ENCODE data around the gene TNFAIP8L3. TPM values are rescaled to one million over a fixed set of nuclear protein-coding genes. Genes with fewer than 3 reads are reported as not detected.
"Not testable (repeated sequence)": the region's sequence is repeated elsewhere in the genome, so short reads cannot be mapped to it uniquely, and the experiment has no call there.

Gene TNFAIP8L3
- total RNA-seq (2014; rRNA removed; shearing (Covaris generic)): 0.28 and 0.41 TPM in 2 replicates

GRCh38 chr15:51094606-51095569, at the start of gene TNFAIP8L3:
TSS of gene TNFAIP8L3 (minus strand) at chr15:51094906. CDS start at chr15:51094595, 311 bp downstream.
- Histone ChIP-seq H3K27me3 (ENCODE audit: control insufficient read depth, insufficient read depth, low read length) (peaks cover 63% of the 10 kb centered on the region), H3K4me3 (ENCODE audit: insufficient read depth, low read depth, low read length) (peak within 1 kb of the TSS; percentile 60), H3K36me3 (replicated peaks; ENCODE audit: control insufficient read depth, insufficient read depth, low read length) (no peaks in the 10 kb centered on the region)
- DNase-seq: peak; percentile 88

GRCh38 chr15:51144021-51144532, 49.4 kb upstream of the TNFAIP8L3 start:
- no peaks in the 10 kb centered on the region for H3K36me3 ChIP-seq (replicated peaks; ENCODE audit: control insufficient read depth, insufficient read depth, low read length)
- H3K27me3 ChIP-seq (ENCODE audit: control insufficient read depth, insufficient read depth, low read length): no peaks in the 10 kb centered on the region
- DNase-seq: no peak
- H3K4me3 ChIP-seq (ENCODE audit: insufficient read depth, low read depth, low read length): no peak overlapping the region

- H3K36me3 ChIP-seq (replicated peaks; ENCODE audit: control insufficient read depth, insufficient read depth, low read length); H3K4me3 ChIP-seq (ENCODE audit: insufficient read depth, low read depth, low read length); H3K27me3 ChIP-seq (ENCODE audit: control insufficient read depth, insufficient read depth, low read length); DNase-seq: not testable (repeated sequence)
These were observed 45.6 kb upstream of the TNFAIP8L3 start for GRCh38 chr15:51140347-51140746.

- DNase-seq: no peak
- Histone ChIP-seq H3K27me3 (ENCODE audit: control insufficient read depth, insufficient read depth, low read length) (no peaks in the 10 kb centered on the region), H3K4me3 (ENCODE audit: insufficient read depth, low read depth, low read length) (no peak overlapping the region), H3K36me3 (replicated peaks; ENCODE audit: control insufficient read depth, insufficient read depth, low read length) (no peaks in the 10 kb centered on the region)
These were observed 44.4 kb upstream of the TNFAIP8L3 start for GRCh38 chr15:51139091-51139490.

- Histone ChIP-seq H3K4me3 (ENCODE audit: insufficient read depth, low read depth, low read length) (no peak overlapping the region), H3K27me3 (ENCODE audit: control insufficient read depth, insufficient read depth, low read length) (no peaks in the 10 kb centered on the region), H3K36me3 (replicated peaks; ENCODE audit: control insufficient read depth, insufficient read depth, low read length) (no peaks in the 10 kb centered on the region)
- DNase-seq: no peak
These were observed 43.2 kb upstream of the TNFAIP8L3 start for GRCh38 chr15:51137880-51138430.

GRCh38 chr15:51137024-51137423, 42.3 kb upstream of the TNFAIP8L3 start:
- no peak overlapping the region for H3K4me3 ChIP-seq (ENCODE audit: insufficient read depth, low read depth, low read length)
- DNase-seq: no peak
- no peaks in the 10 kb centered on the region for H3K36me3 ChIP-seq (replicated peaks; ENCODE audit: control insufficient read depth, insufficient read depth, low read length)
- H3K27me3 ChIP-seq (ENCODE audit: control insufficient read depth, insufficient read depth, low read length): no peaks in the 10 kb centered on the region

- Histone ChIP-seq H3K27me3 (ENCODE audit: control insufficient read depth, insufficient read depth, low read length) (no peaks in the 10 kb centered on the region), H3K4me3 (ENCODE audit: insufficient read depth, low read depth, low read length) (no peak overlapping the region), H3K36me3 (replicated peaks; ENCODE audit: control insufficient read depth, insufficient read depth, low read length) (no peaks in the 10 kb centered on the region)
- DNase-seq: no peak
These were observed 40.6 kb upstream of the TNFAIP8L3 start for GRCh38 chr15:51135276-51135675.

- Histone ChIP-seq H3K27me3 (ENCODE audit: control insufficient read depth, insufficient read depth, low read length) (no peaks in the 10 kb centered on the region), H3K4me3 (ENCODE audit: insufficient read depth, low read depth, low read length) (no peak overlapping the region), H3K36me3 (replicated peaks; ENCODE audit: control insufficient read depth, insufficient read depth, low read length) (no peaks in the 10 kb centered on the region)
- no peak for DNase-seq
These were observed 39.9 kb upstream of the TNFAIP8L3 start for GRCh38 chr15:51134416-51135199.

GRCh38 chr15:51133140-51133765, 38.5 kb upstream of the TNFAIP8L3 start:
- Histone ChIP-seq H3K36me3 (replicated peaks; ENCODE audit: control insufficient read depth, insufficient read depth, low read length) (no peaks in the 10 kb centered on the region), H3K27me3 (ENCODE audit: control insufficient read depth, insufficient read depth, low read length) (no peaks in the 10 kb centered on the region), H3K4me3 (ENCODE audit: insufficient read depth, low read depth, low read length) (no peak overlapping the region)
- no peak for DNase-seq

GRCh38 chr15:51132384-51133139, 37.9 kb upstream of the TNFAIP8L3 start:
- Histone ChIP-seq H3K4me3 (ENCODE audit: insufficient read depth, low read depth, low read length) (no peak overlapping the region), H3K27me3 (ENCODE audit: control insufficient read depth, insufficient read depth, low read length) (no peaks in the 10 kb centered on the region), H3K36me3 (replicated peaks; ENCODE audit: control insufficient read depth, insufficient read depth, low read length) (no peaks in the 10 kb centered on the region)
- DNase-seq: peak; percentile 51

GRCh38 chr15:51131596-51132290, 37.0 kb upstream of the TNFAIP8L3 start:
- no peaks in the 10 kb centered on the region for H3K36me3 ChIP-seq (replicated peaks; ENCODE audit: control insufficient read depth, insufficient read depth, low read length)
- H3K27me3 ChIP-seq (ENCODE audit: control insufficient read depth, insufficient read depth, low read length): no peaks in the 10 kb centered on the region
- H3K4me3 ChIP-seq (ENCODE audit: insufficient read depth, low read depth, low read length): no peak overlapping the region
- DNase-seq: no peak

GRCh38 chr15:51130344-51130743, 35.6 kb upstream of the TNFAIP8L3 start:
- no peaks in the 10 kb centered on the region for H3K27me3 ChIP-seq (ENCODE audit: control insufficient read depth, insufficient read depth, low read length)
- DNase-seq: no peak
- no peak overlapping the region for H3K4me3 ChIP-seq (ENCODE audit: insufficient read depth, low read depth, low read length)
- H3K36me3 ChIP-seq (replicated peaks; ENCODE audit: control insufficient read depth, insufficient read depth, low read length): no peaks in the 10 kb centered on the region

- Histone ChIP-seq H3K27me3 (ENCODE audit: control insufficient read depth, insufficient read depth, low read length) (no peaks in the 10 kb centered on the region), H3K36me3 (replicated peaks; ENCODE audit: control insufficient read depth, insufficient read depth, low read length) (no peaks in the 10 kb centered on the region), H3K4me3 (ENCODE audit: insufficient read depth, low read depth, low read length) (no peak overlapping the region)
- no peak for DNase-seq
These were observed 35.0 kb upstream of the TNFAIP8L3 start for GRCh38 chr15:51129535-51130188.
